ENCODE data around the gene GLMN. TPM values are rescaled to one million over a fixed set of nuclear protein-coding genes. Genes with fewer than 3 reads are reported as not detected.

The GLMN gene, protein sequence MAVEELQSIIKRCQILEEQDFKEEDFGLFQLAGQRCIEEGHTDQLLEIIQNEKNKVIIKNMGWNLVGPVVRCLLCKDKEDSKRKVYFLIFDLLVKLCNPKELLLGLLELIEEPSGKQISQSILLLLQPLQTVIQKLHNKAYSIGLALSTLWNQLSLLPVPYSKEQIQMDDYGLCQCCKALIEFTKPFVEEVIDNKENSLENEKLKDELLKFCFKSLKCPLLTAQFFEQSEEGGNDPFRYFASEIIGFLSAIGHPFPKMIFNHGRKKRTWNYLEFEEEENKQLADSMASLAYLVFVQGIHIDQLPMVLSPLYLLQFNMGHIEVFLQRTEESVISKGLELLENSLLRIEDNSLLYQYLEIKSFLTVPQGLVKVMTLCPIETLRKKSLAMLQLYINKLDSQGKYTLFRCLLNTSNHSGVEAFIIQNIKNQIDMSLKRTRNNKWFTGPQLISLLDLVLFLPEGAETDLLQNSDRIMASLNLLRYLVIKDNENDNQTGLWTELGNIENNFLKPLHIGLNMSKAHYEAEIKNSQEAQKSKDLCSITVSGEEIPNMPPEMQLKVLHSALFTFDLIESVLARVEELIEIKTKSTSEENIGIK
- polyA plus RNA-seq = 10 to 100 TPM in 1 of 2 donors, 1 to 10 TPM in 1; 7.5 to 22.1 TPM

- Histone ChIP-seq H3K27me3 (ENCODE audit: control insufficient read depth in 1 of 2, insufficient read depth in 2 of 2, low read length in 2 of 2) (no peaks in the 10 kb centered on the region), H3K4me3 (ENCODE audit: low read depth in 1 of 2, low read length in 2 of 2) (peak within 1 kb of the TSS; percentile 97 to 100), H3K27ac (ENCODE audit: low read depth in 2 of 2, low read length in 1 of 2) (peak within 1 kb of the TSS; percentile 97 to 99), H3K9me3 (ENCODE audit: control insufficient read depth in 2 of 2, insufficient read depth in 1 of 2, low read depth in 1 of 2, low read length in 1 of 2) (no peaks in the 10 kb centered on the region), H3K36me3 (ENCODE audit: control insufficient read depth in 2 of 2, insufficient read depth in 2 of 2, low read length in 1 of 2) (peaks cover 0 to 4% of the 10 kb centered on the region in 2 donors), H3K4me1 (ENCODE audit: control insufficient read depth in 2 of 2, insufficient read depth in 2 of 2, low read length in 1 of 2) (no peaks in the 10 kb centered on the region)
- WGBS, 2 donors = 0 to 1% methylated on average over 72 to 76 of the region's 76 CpGs
Observed at GRCh38 chr1:92298573-92299476, at the start of gene GLMN, which contains the start of gene RPAP2. GLMN (minus strand) TSS chr1:92298987; CDS start chr1:92297999, 988 bp downstream. RPAP2 (plus strand) TSS chr1:92299059; CDS start chr1:92299074, 15 bp downstream.

- peaks cover 0 to 2% of the 10 kb centered on the region in 2 donors for H3K9me3 ChIP-seq (ENCODE audit: control insufficient read depth in 2 of 2, insufficient read depth in 1 of 2, low read depth in 1 of 2, low read length in 1 of 2)
- no peaks in the 10 kb centered on the region for H3K27me3 ChIP-seq (ENCODE audit: control insufficient read depth in 1 of 2, insufficient read depth in 2 of 2, low read length in 2 of 2)
- no peaks in the 10 kb centered on the region for H3K4me1 ChIP-seq (ENCODE audit: control insufficient read depth in 2 of 2, insufficient read depth in 2 of 2, low read length in 1 of 2)
- peaks cover 0 to 6% of the 10 kb centered on the region in 2 donors for H3K36me3 ChIP-seq (ENCODE audit: control insufficient read depth in 2 of 2, insufficient read depth in 2 of 2, low read length in 1 of 2)
- no peak overlapping the region for H3K4me3 ChIP-seq (ENCODE audit: low read depth in 1 of 2, low read length in 2 of 2)
- 88% methylated on average over 1 of the region's 1 CpG for WGBS, 2 donors
- H3K27ac ChIP-seq (ENCODE audit: low read depth in 2 of 2, low read length in 1 of 2) = no peak overlapping the region
Observed at GRCh38 chr1:92346866-92347640, 48.3 kb upstream of the GLMN start.

DNA sequence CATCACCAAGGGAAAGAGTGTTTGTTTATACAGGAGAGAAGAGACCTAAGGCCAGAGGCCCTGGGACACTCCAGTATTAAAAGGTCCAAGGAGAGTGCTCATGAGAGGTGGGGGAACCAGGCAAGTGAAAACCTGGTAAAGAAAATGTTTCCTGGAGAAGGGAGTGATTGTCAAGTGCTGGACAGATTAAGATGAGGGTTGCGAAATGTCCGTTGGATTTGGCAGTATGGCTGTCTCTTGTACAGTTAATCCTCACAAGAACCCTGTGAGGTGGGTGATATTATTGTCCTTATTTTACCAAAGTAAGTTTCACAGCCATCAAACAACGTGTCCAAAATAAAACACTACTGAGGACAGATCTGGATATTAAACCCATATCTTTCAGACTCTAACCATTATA, 44.3 kb upstream of the GLMN start:
- H3K27ac ChIP-seq (ENCODE audit: low read depth in 2 of 2, low read length in 1 of 2) = no peak overlapping the region
- WGBS, 2 donors = 82 to 91% methylated on average over 3 of the region's 3 CpGs
- H3K36me3 ChIP-seq (ENCODE audit: control insufficient read depth in 2 of 2, insufficient read depth in 2 of 2, low read length in 1 of 2) = peaks cover 0 to 3% of the 10 kb centered on the region in 2 donors
- H3K9me3 ChIP-seq (ENCODE audit: control insufficient read depth in 2 of 2, insufficient read depth in 1 of 2, low read depth in 1 of 2, low read length in 1 of 2) = no peaks in the 10 kb centered on the region
- H3K4me3 ChIP-seq (ENCODE audit: low read depth in 1 of 2, low read length in 2 of 2) = no peak overlapping the region
- no peaks in the 10 kb centered on the region for H3K4me1 ChIP-seq (ENCODE audit: control insufficient read depth in 2 of 2, insufficient read depth in 2 of 2, low read length in 1 of 2)
- H3K27me3 ChIP-seq (ENCODE audit: control insufficient read depth in 1 of 2, insufficient read depth in 2 of 2, low read length in 2 of 2) = no peaks in the 10 kb centered on the region

- WGBS, 2 donors = 90 to 96% methylated on average over 1 of the region's 1 CpG
- no peaks in the 10 kb centered on the region for H3K4me1 ChIP-seq (ENCODE audit: control insufficient read depth in 2 of 2, insufficient read depth in 2 of 2, low read length in 1 of 2)
- H3K27me3 ChIP-seq (ENCODE audit: control insufficient read depth in 1 of 2, insufficient read depth in 2 of 2, low read length in 2 of 2) = no peaks in the 10 kb centered on the region
- no peaks in the 10 kb centered on the region for H3K9me3 ChIP-seq (ENCODE audit: control insufficient read depth in 2 of 2, insufficient read depth in 1 of 2, low read depth in 1 of 2, low read length in 1 of 2)
- H3K36me3 ChIP-seq (ENCODE audit: control insufficient read depth in 2 of 2, insufficient read depth in 2 of 2, low read length in 1 of 2) = peaks cover 0 to 3% of the 10 kb centered on the region in 2 donors
- no peak overlapping the region for H3K27ac ChIP-seq (ENCODE audit: low read depth in 2 of 2, low read length in 1 of 2)
- H3K4me3 ChIP-seq (ENCODE audit: low read depth in 1 of 2, low read length in 2 of 2) = no peak overlapping the region
Observed at GRCh38 chr1:92342401-92342800, 43.6 kb upstream of the GLMN start.

DNA sequence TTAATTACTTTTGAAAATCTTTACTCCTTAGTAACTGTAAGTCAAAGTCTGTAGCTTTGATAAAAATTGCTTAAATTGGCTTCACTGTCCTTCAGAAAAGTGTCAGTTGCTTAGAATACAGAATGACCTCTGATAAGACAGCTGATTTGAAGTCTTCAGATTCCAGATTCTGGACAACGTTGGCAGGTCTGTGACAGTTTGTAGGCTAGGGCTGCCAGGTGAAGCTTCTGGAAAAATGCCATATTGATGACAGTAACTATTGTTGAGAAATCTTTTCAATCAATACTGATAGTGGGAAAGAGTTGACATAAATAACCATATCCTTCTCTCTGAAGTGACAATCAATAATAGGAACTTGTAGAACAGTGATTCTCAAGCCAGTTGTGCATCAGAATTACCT, 41.4 kb upstream of the GLMN start:
- WGBS, 2 donors = 65 to 73% methylated on average over 1 of the region's 1 CpG
- peaks cover 0 to 5% of the 10 kb centered on the region in 2 donors for H3K36me3 ChIP-seq (ENCODE audit: control insufficient read depth in 2 of 2, insufficient read depth in 2 of 2, low read length in 1 of 2)
- no peaks in the 10 kb centered on the region for H3K4me1 ChIP-seq (ENCODE audit: control insufficient read depth in 2 of 2, insufficient read depth in 2 of 2, low read length in 1 of 2)
- H3K27ac ChIP-seq (ENCODE audit: low read depth in 2 of 2, low read length in 1 of 2) = no peak overlapping the region
- H3K4me3 ChIP-seq (ENCODE audit: low read depth in 1 of 2, low read length in 2 of 2) = no peak overlapping the region
- H3K27me3 ChIP-seq (ENCODE audit: control insufficient read depth in 1 of 2, insufficient read depth in 2 of 2, low read length in 2 of 2) = no peaks in the 10 kb centered on the region
- H3K9me3 ChIP-seq (ENCODE audit: control insufficient read depth in 2 of 2, insufficient read depth in 1 of 2, low read depth in 1 of 2, low read length in 1 of 2) = no peaks in the 10 kb centered on the region

GRCh38 chr1:92333668-92334067, 34.9 kb upstream of the GLMN start:
- Histone ChIP-seq H3K27me3 (ENCODE audit: control insufficient read depth in 1 of 2, insufficient read depth in 2 of 2, low read length in 2 of 2) (no peaks in the 10 kb centered on the region), H3K4me3 (ENCODE audit: low read depth in 1 of 2, low read length in 2 of 2) (no peak overlapping the region), H3K27ac (ENCODE audit: low read depth in 2 of 2, low read length in 1 of 2) (no peak overlapping the region), H3K36me3 (ENCODE audit: control insufficient read depth in 2 of 2, insufficient read depth in 2 of 2, low read length in 1 of 2) (peaks cover 2% of the 10 kb centered on the region in 2 donors), H3K9me3 (ENCODE audit: control insufficient read depth in 2 of 2, insufficient read depth in 1 of 2, low read depth in 1 of 2, low read length in 1 of 2) (peaks cover 0 to 4% of the 10 kb centered on the region in 2 donors), H3K4me1 (ENCODE audit: control insufficient read depth in 2 of 2, insufficient read depth in 2 of 2, low read length in 1 of 2) (no peaks in the 10 kb centered on the region)
- 68 to 79% methylated on average over 3 of the region's 3 CpGs for WGBS, 2 donors

GRCh38 chr1:92329347-92330129, 30.8 kb upstream of the GLMN start:
- H3K36me3 ChIP-seq (ENCODE audit: control insufficient read depth in 2 of 2, insufficient read depth in 2 of 2, low read length in 1 of 2) = peaks cover 0 to 7% of the 10 kb centered on the region in 2 donors
- H3K27me3 ChIP-seq (ENCODE audit: control insufficient read depth in 1 of 2, insufficient read depth in 2 of 2, low read length in 2 of 2) = no peaks in the 10 kb centered on the region
- no peaks in the 10 kb centered on the region for H3K4me1 ChIP-seq (ENCODE audit: control insufficient read depth in 2 of 2, insufficient read depth in 2 of 2, low read length in 1 of 2)
- H3K9me3 ChIP-seq (ENCODE audit: control insufficient read depth in 2 of 2, insufficient read depth in 1 of 2, low read depth in 1 of 2, low read length in 1 of 2) = peaks cover 0 to 9% of the 10 kb centered on the region in 2 donors
- no peak overlapping the region for H3K27ac ChIP-seq (ENCODE audit: low read depth in 2 of 2, low read length in 1 of 2)
- H3K4me3 ChIP-seq (ENCODE audit: low read depth in 1 of 2, low read length in 2 of 2) = no peak overlapping the region
- WGBS, 2 donors = 93% methylated on average over 6 of the region's 6 CpGs

- Histone ChIP-seq H3K36me3 (ENCODE audit: control insufficient read depth in 2 of 2, insufficient read depth in 2 of 2, low read length in 1 of 2) (peaks cover 0 to 8% of the 10 kb centered on the region in 2 donors), H3K4me1 (ENCODE audit: control insufficient read depth in 2 of 2, insufficient read depth in 2 of 2, low read length in 1 of 2) (no peaks in the 10 kb centered on the region), H3K9me3 (ENCODE audit: control insufficient read depth in 2 of 2, insufficient read depth in 1 of 2, low read depth in 1 of 2, low read length in 1 of 2) (peaks cover 0 to 9% of the 10 kb centered on the region in 2 donors), H3K27me3 (ENCODE audit: control insufficient read depth in 1 of 2, insufficient read depth in 2 of 2, low read length in 2 of 2) (no peaks in the 10 kb centered on the region), H3K4me3 (ENCODE audit: low read depth in 1 of 2, low read length in 2 of 2) (no peak overlapping the region), H3K27ac (ENCODE audit: low read depth in 2 of 2, low read length in 1 of 2) (no peak overlapping the region)
- WGBS, 2 donors = 97 to 99% methylated on average over 4 of the region's 4 CpGs
Observed at GRCh38 chr1:92327794-92328193, 29.0 kb upstream of the GLMN start.
